NCI-H1436 treated with DMSO at 0.1 percent for 48 hours (cell line): Measurements from ENCODE around the gene RPS6KA5.
"Not testable (repeated sequence)": the region's sequence is repeated elsewhere in the genome, so short reads cannot be mapped to it uniquely, and the experiment has no call there.

ENCODE experiments used
- DNase-seq: peaks from one replicate; lab custom pipeline; 2025; lab: John Stamatoyannopoulos, UW

RPS6KA5 gene

GRCh38 chr14:91060351-91061055, at the start of gene RPS6KA5:
Gene RPS6KA5, minus strand, starts transcription at chr14:91060641. Its CDS starts 207 bp downstream, at chr14:91060434.
- peak; percentile 100 for DNase-seq

GRCh38 chr14:91108941-91109611, 48.6 kb upstream of the RPS6KA5 start:
- DNase-seq: no peak

GRCh38 chr14:91103116-91103515, 42.7 kb upstream of the RPS6KA5 start:
- DNase-seq: no peak

- DNase-seq: no peak
Observed at GRCh38 chr14:91100102-91100501, 39.7 kb upstream of the RPS6KA5 start.

- no peak for DNase-seq
Observed at GRCh38 chr14:91098591-91098990, 38.1 kb upstream of the RPS6KA5 start.

- not testable (repeated sequence) for DNase-seq
Observed at GRCh38 chr14:91097657-91098056, 37.2 kb upstream of the RPS6KA5 start.

- no peak for DNase-seq
Observed at GRCh38 chr14:91095178-91095577, 34.7 kb upstream of the RPS6KA5 start.

GRCh38 chr14:91094772-91095171, 34.3 kb upstream of the RPS6KA5 start:
- DNase-seq: no peak

- not testable (repeated sequence) for DNase-seq
Observed at GRCh38 chr14:91093743-91094472, 33.5 kb upstream of the RPS6KA5 start.

- no peak for DNase-seq
Observed at GRCh38 chr14:91092073-91092472, 31.6 kb upstream of the RPS6KA5 start.

- DNase-seq: no peak
Observed at GRCh38 chr14:91090743-91091142, 30.3 kb upstream of the RPS6KA5 start.

GRCh38 chr14:91089958-91090535, 29.6 kb upstream of the RPS6KA5 start:
- no peak for DNase-seq

GRCh38 chr14:91088585-91089235, 28.3 kb upstream of the RPS6KA5 start:
- DNase-seq: no peak

- not testable (repeated sequence) for DNase-seq
Observed at GRCh38 chr14:91087470-91087869, 27.0 kb upstream of the RPS6KA5 start.

GRCh38 chr14:91084516-91084915, 24.1 kb upstream of the RPS6KA5 start:
- no peak for DNase-seq

- no peak for DNase-seq
Observed at GRCh38 chr14:91082282-91082681, 21.8 kb upstream of the RPS6KA5 start.

- DNase-seq: no peak
Observed at GRCh38 chr14:91080071-91080470, 19.6 kb upstream of the RPS6KA5 start.

- no peak for DNase-seq
Observed at GRCh38 chr14:91078095-91078737, 17.8 kb upstream of the RPS6KA5 start.

GRCh38 chr14:91075553-91075952, 15.1 kb upstream of the RPS6KA5 start:
- DNase-seq: no peak

GRCh38 chr14:91070572-91070971, 10.1 kb upstream of the RPS6KA5 start:
- no peak for DNase-seq

- no peak for DNase-seq
Observed at GRCh38 chr14:91068642-91069041, 8.2 kb upstream of the RPS6KA5 start.

GRCh38 chr14:91067186-91067585, 6.7 kb upstream of the RPS6KA5 start:
- DNase-seq: no peak
